Measurements from ENCODE around the gene TMEM256. TPM values are rescaled to one million over a fixed set of nuclear protein-coding genes. Genes with fewer than 3 reads are reported as not detected.

The TMEM256 gene
- total RNA-seq (100 to 1,000 TPM in 1 of 2 donors, 10 to 100 TPM in 1; 30.0 to 130 TPM), polyA plus RNA-seq (10 to 100 TPM; 95.6 to 99.8 TPM)

GRCh38 chr17:7403977-7404736, at the start of gene TMEM256:
Gene TMEM256, minus strand, starts transcription at chr17:7404097. Its CDS starts 13 bp downstream, at chr17:7404084.
- H3K9ac ChIP-seq (ENCODE audit: low read depth in 1 of 2, low read length in 2 of 2), result peak within 1 kb of the TSS; percentile 82 to 94
- H3K36me3 ChIP-seq (ENCODE audit: control insufficient read depth in 4 of 4, insufficient read depth in 3 of 4, low read depth in 1 of 4, low read length in 3 of 4), result no peaks in the 10 kb centered on the region
- peaks cover 4 to 8% (median 7%) of the 10 kb centered on the region in 4 donors for H3K4me1 ChIP-seq (ENCODE audit: control insufficient read depth in 4 of 4, insufficient read depth in 4 of 4, low read length in 3 of 4)
- H3K27ac ChIP-seq (ENCODE audit: low read depth in 1 of 2, low read length in 2 of 2), result peak within 1 kb of the TSS; percentile 88 to 93
- under 1% methylated on average over 49 of the region's 49 CpGs for WGBS
- H3K4me3 ChIP-seq (ENCODE audit: low read depth in 1 of 3, low read length in 3 of 3), result peak within 1 kb of the TSS; percentile 50 to 91 (median 67)
- TF ChIP-seq, protein P1, sequence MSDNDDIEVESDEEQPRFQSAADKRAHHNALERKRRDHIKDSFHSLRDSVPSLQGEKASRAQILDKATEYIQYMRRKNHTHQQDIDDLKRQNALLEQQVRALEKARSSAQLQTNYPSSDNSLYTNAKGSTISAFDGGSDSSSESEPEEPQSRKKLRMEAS (IDR thresholded peaks at IDR 0.05), result no peak
- TF ChIP-seq HNF4A (conservative IDR thresholded peaks at IDR 0.05) (peak; percentile 40 to 50), SP1 (IDR thresholded peaks at IDR 0.05) (peak; percentile 98), REST (IDR thresholded peaks at IDR 0.05) (peak; percentile 70), JUND (IDR thresholded peaks at IDR 0.05) (peak; percentile 36 to 42), TAF1 (conservative IDR thresholded peaks at IDR 0.05) (peak; percentile 80), YY1 (IDR thresholded peaks at IDR 0.05) (peak; percentile 97), FOXA2 (IDR thresholded peaks at IDR 0.05) (no peak), EGR1 (IDR thresholded peaks at IDR 0.05; ENCODE audit: low read depth in 2 of 2) (peak in 1 of 2 donors; percentile 34), RXRA (IDR thresholded peaks at IDR 0.05) (peak in 1 of 2 donors; percentile 42), GABPA (IDR thresholded peaks at IDR 0.05 in 1 of 2, conservative IDR thresholded peaks at IDR 0.05 in 1 of 2) (peak in 1 of 2 donors; percentile 55), HNF4G (IDR thresholded peaks at IDR 0.05) (no peak)
- TF ChIP-seq, protein P2, sequence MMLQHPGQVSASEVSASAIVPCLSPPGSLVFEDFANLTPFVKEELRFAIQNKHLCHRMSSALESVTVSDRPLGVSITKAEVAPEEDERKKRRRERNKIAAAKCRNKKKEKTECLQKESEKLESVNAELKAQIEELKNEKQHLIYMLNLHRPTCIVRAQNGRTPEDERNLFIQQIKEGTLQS (IDR thresholded peaks at IDR 0.05), result no peak
- TF ChIP-seq, protein P3, sequence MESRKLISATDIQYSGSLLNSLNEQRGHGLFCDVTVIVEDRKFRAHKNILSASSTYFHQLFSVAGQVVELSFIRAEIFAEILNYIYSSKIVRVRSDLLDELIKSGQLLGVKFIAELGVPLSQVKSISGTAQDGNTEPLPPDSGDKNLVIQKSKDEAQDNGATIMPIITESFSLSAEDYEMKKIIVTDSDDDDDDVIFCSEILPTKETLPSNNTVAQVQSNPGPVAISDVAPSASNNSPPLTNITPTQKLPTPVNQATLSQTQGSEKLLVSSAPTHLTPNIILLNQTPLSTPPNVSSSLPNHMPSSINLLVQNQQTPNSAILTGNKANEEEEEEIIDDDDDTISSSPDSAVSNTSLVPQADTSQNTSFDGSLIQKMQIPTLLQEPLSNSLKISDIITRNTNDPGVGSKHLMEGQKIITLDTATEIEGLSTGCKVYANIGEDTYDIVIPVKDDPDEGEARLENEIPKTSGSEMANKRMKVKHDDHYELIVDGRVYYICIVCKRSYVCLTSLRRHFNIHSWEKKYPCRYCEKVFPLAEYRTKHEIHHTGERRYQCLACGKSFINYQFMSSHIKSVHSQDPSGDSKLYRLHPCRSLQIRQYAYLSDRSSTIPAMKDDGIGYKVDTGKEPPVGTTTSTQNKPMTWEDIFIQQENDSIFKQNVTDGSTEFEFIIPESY (IDR thresholded peaks at IDR 0.05), result no peak
- DNase-seq (ENCODE audit: low spot score), result peak; percentile 97
- no peaks in the 10 kb centered on the region for H3K27me3 ChIP-seq (ENCODE audit: control insufficient read depth in 4 of 4, insufficient read depth in 4 of 4, low read length in 3 of 4)
- no peaks in the 10 kb centered on the region for H3K9me3 ChIP-seq (ENCODE audit: control insufficient read depth in 4 of 4, low read length in 3 of 4)

GRCh38 chr17:7448461-7448860, 44.6 kb upstream of the TMEM256 start:
- Histone ChIP-seq H3K9me3 (ENCODE audit: control insufficient read depth in 4 of 4, low read length in 3 of 4) (no peaks in the 10 kb centered on the region), H3K9ac (ENCODE audit: low read depth in 1 of 2, low read length in 2 of 2) (no peak overlapping the region), H3K36me3 (ENCODE audit: control insufficient read depth in 4 of 4, insufficient read depth in 3 of 4, low read depth in 1 of 4, low read length in 3 of 4) (no peaks in the 10 kb centered on the region), H3K27ac (ENCODE audit: low read depth in 1 of 2, low read length in 2 of 2) (no peak overlapping the region), H3K4me3 (ENCODE audit: low read depth in 1 of 3, low read length in 3 of 3) (no peak overlapping the region), H3K4me1 (ENCODE audit: control insufficient read depth in 4 of 4, insufficient read depth in 4 of 4, low read length in 3 of 4) (peaks cover 10 to 17% (median 12%) of the 10 kb centered on the region in 4 donors), H3K27me3 (ENCODE audit: control insufficient read depth in 4 of 4, insufficient read depth in 4 of 4, low read length in 3 of 4) (no peaks in the 10 kb centered on the region)
- 90% methylated on average over 7 of the region's 7 CpGs for WGBS
- no peak for DNase-seq (ENCODE audit: low spot score)
- TF ChIP-seq HNF4A (conservative IDR thresholded peaks at IDR 0.05) (no peak), NR2F2 (IDR thresholded peaks at IDR 0.05) (no peak), YY1 (IDR thresholded peaks at IDR 0.05) (no peak), FOXA1 (IDR thresholded peaks at IDR 0.05) (no peak), REST (IDR thresholded peaks at IDR 0.05) (no peak), FOXA2 (IDR thresholded peaks at IDR 0.05) (no peak), TAF1 (conservative IDR thresholded peaks at IDR 0.05) (no peak), SP1 (IDR thresholded peaks at IDR 0.05) (no peak), RXRA (IDR thresholded peaks at IDR 0.05) (no peak), HNF4G (IDR thresholded peaks at IDR 0.05) (no peak)
- TF ChIP-seq, protein P3 (IDR thresholded peaks at IDR 0.05), result no peak
- TF ChIP-seq, protein P2 (IDR thresholded peaks at IDR 0.05), result no peak
